Dedifferentiated amniotic fluid mesenchymal stem cell (primary cell): ENCODE results near the gene BRD4.

Experiments used
- DNase-seq: peaks from one replicate; pipeline ENCODE4 v3.0.0-alpha.2; 2016; ENCODE audit errors: extremely low spot score

Gene BRD4

GRCh38 chr19:15194938-15195337 is 137.4 kb downstream of the BRD4 start:
- no peak for DNase-seq

DNA sequence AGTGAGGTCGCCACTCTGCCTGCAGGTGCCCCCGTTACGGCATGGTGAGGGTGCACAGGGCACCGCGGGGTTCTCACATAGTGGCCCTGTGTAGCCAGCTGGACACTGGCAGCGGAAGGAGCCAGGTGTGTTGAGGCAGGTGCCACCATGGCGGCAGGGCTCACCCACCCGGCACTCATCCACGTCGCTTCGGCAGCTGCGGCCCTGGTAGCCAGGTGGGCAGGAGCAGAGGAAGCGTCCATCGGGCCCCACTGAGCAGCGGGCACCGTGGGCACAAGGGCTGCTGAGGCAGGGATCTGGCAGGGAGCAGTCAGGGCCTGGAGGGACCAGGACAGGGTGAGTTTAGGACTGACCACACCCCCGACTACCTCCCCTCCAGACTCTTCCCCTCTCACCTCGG is 140.4 kb downstream of the BRD4 start:
- DNase-seq = no peak

- no peak for DNase-seq
Measured at GRCh38 chr19:15191514-15191913, 140.8 kb downstream of the BRD4 start.

GRCh38 chr19:15188851-15189250 is 143.5 kb downstream of the BRD4 start:
- DNase-seq = no peak

GRCh38 chr19:15187026-15188007 is 145.0 kb downstream of the BRD4 start:
- no peak for DNase-seq
